ENCODE results near the gene CCNYL1.

DNA sequence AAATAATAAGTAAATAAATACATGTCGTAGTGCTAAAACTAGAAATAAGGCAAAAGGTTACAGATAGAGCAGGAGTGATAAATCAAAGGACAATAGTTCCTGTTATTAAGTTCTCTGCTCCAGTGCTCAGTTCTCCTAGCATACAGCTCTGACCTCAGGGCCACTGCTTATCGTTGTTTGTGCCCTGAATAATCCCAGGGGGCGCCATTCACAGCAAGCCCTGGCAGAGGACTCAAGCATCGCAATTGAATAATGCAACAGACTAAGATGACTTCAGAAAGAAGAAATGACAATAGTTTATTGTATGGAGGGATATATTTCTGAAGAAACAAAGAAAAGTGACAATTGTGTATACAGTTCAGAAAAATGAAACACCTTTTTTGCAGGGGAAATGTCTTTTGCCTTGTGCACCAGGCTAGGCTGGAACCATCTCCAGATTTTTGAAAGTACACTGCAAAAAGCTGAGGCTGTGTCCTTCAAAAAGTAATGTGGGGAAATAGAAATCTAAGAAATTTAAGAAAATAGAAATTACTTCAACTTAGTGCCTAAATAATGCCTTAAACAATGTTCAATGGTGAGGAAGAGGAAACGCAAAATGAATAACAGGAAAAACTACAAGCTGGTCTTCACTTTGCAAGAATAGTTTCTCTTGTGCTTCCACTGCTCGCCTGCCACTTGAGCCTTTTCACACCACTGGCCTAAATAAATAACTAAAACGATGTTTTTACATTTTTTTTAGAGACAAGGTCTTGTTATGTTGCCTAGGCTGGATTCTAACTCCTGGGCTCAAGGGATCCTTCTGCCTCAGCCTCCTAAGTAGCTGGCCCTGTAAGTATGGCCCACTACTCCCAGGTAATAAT, 19.0 kb upstream of the CCNYL1 start:
- TF ChIP-seq, protein P1, sequence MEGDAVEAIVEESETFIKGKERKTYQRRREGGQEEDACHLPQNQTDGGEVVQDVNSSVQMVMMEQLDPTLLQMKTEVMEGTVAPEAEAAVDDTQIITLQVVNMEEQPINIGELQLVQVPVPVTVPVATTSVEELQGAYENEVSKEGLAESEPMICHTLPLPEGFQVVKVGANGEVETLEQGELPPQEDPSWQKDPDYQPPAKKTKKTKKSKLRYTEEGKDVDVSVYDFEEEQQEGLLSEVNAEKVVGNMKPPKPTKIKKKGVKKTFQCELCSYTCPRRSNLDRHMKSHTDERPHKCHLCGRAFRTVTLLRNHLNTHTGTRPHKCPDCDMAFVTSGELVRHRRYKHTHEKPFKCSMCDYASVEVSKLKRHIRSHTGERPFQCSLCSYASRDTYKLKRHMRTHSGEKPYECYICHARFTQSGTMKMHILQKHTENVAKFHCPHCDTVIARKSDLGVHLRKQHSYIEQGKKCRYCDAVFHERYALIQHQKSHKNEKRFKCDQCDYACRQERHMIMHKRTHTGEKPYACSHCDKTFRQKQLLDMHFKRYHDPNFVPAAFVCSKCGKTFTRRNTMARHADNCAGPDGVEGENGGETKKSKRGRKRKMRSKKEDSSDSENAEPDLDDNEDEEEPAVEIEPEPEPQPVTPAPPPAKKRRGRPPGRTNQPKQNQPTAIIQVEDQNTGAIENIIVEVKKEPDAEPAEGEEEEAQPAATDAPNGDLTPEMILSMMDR (IDR thresholded peaks at IDR 0.05): peak in 2 of 6 experiments; percentile 38 to 45
- TF ChIP-seq POLR2A (IDR thresholded peaks at IDR 0.05): no peak
- TF ChIP-seq EP300 (IDR thresholded peaks at IDR 0.05): no peak
- TF ChIP-seq POLR2AphosphoS5 (IDR thresholded peaks at IDR 0.05): no peak
